ENCODE measurements around the gene FRYL. TPM values are rescaled to one million over a fixed set of nuclear protein-coding genes. Genes with fewer than 3 reads are reported as not detected.

FRYL gene
- total and polyA plus RNA-seq, 2 of the 13 experiments (the other 11 are each of a cell fraction or from before 2014, with no cell fraction given), result 9.7 to 19.6 TPM

DNA sequence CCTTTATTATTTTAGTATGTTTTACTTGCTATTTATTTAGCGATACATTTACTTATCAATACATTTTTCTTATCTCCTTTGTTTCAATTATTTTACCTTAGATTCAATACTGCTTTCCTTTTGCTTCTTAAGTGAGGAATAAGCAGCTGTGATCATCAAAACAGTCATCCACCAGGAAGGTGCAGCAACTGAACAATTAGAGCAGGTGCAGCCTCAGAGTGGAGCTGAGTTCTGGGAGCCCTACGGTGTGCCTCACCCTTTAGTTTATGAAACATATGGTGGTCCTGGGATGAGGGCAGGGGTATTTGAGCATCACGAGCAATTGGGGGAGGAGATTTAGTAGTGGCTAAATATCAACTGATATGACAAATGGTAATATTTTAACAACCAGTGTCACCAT, 111.0 kb downstream of the FRYL start (continued):
- TF ChIP-seq NR1H2 (CRISPR knock-in tag; IDR thresholded peaks at IDR 0.05; ENCODE audit: borderline replicate concordance, low read depth) (no peak), DNMT1 (CRISPR knock-in tag; IDR thresholded peaks at IDR 0.05) (no peak), ZBTB1 (CRISPR knock-in tag; IDR thresholded peaks at IDR 0.05; ENCODE audit: borderline replicate concordance) (no peak), NCOR1 (IDR thresholded peaks at IDR 0.05; ENCODE audit: borderline replicate concordance, low read length) (no peak), PLSCR1 (CRISPR knock-in tag; IDR thresholded peaks at IDR 0.05; ENCODE audit: borderline replicate concordance) (no peak), LBX2 (CRISPR knock-in tag; IDR thresholded peaks at IDR 0.05; ENCODE audit: borderline replicate concordance) (no peak)

GRCh38 chr4:48668254-48669017, 111.6 kb downstream of the FRYL start:
- Histone ChIP-seq H3K36me3 (replicated peaks in 1 of 2; ENCODE audit: control insufficient read depth in 1 of 2, insufficient read depth in 2 of 2, low read length in 2 of 2) (no peaks in the 10 kb centered on the region; a peak in 1 of 5 replicates), H3K4me2 (ENCODE audit: low read depth, low read length) (no peak overlapping the region), H3K79me2 (ENCODE audit: insufficient read depth, low read length) (no peaks in the 10 kb centered on the region), H4K20me1 (ENCODE audit: insufficient read depth, low read length) (no peaks in the 10 kb centered on the region), H3K4me1 (ENCODE audit: insufficient read depth, low read length) (no peaks in the 10 kb centered on the region), H3K9ac (ENCODE audit: insufficient read depth, low read depth, low read length) (no peak overlapping the region), H3K4me3 (replicated peaks in 1 of 3; ENCODE audit: insufficient read depth in 1 of 3, low read depth in 2 of 3, low read length in 3 of 3) (no peak overlapping the region), H3K9me3 (ENCODE audit: low read length) (no peaks in the 10 kb centered on the region), H3K27me3 (ENCODE audit: control insufficient read depth in 1 of 2, insufficient read depth in 2 of 2, low read length in 2 of 2) (no peaks in the 10 kb centered on the region), H3K27ac (ENCODE audit: extremely low read length, insufficient read depth, low read length) (no peak overlapping the region), H2AFZ (ENCODE audit: low read length) (no peak overlapping the region)
- DNase-seq (ENCODE audit: low spot score), result no peak
- in situ Hi-C loops (cut with HindIII; ENCODE audit: extremely low pct_ligation_motif_present, low pct_unique_long_range_greater_than_20kb), result no loop called here
- intact Hi-C loops (cut with micrococcal nuclease; ENCODE audit: unreplicated experiment), result no loop called here
- BruUV-seq (replicated peaks), result no TSS peak
- no peak for ATAC-seq
- POLR2A ChIA-PET, result no interaction called here
- over 99% methylated on average over 4 of the region's 4 CpGs for WGBS (ENCODE audit: low lambda C conversion rate)
- CTCF ChIA-PET (ENCODE audit: low intra/inter-chr PET ratio, low total read pairs), result no interaction called here
- FAIRE-seq, result no peak
- TF ChIP-seq RARG (CRISPR knock-in tag; IDR thresholded peaks at IDR 0.05; ENCODE audit: low read depth), result no peak
- TF ChIP-seq HMGXB4 (CRISPR knock-in tag; IDR thresholded peaks at IDR 0.05; ENCODE audit: borderline replicate concordance in 1 of 2, low read depth in 1 of 2), result no peak
- no peak for TF ChIP-seq ZFAT (CRISPR knock-in tag; conservative IDR thresholded peaks at IDR 0.05)
- TF ChIP-seq HOXD1 (CRISPR knock-in tag; IDR thresholded peaks at IDR 0.05), result no peak
- no peak for TF ChIP-seq FOXK1 (CRISPR knock-in tag; IDR thresholded peaks at IDR 0.05; ENCODE audit: borderline replicate concordance, low read depth)
- no peak for TF ChIP-seq ZNF136 (CRISPR knock-in tag; IDR thresholded peaks at IDR 0.05; ENCODE audit: low read depth)

Data from HepG2 (cell line).